HL-60 (cell line): ENCODE results near the gene NTF3.

Experiments
- DNase-seq, 2 experiments: peaks; one replicate each; pipeline ENCODE4 v3.0.0-alpha.2; 2010 to 2020; ENCODE audit warnings: low read depth in 1 of 2, low spot score in 1 of 2
- H3K27ac ChIP-seq: fragments of 250-450 bp; sonication (Bioruptor Pico); replicated peaks from 2 replicates; pipeline ENCODE4 v1.5.1; 2020; ENCODE audit warnings: mild to moderate bottlenecking, moderate library complexity
- H3K27me3 ChIP-seq: fragments of 250-450 bp; sonication (Bioruptor Pico); 2 replicates; pipeline ENCODE4 v1.5.1; 2021; ENCODE audit warnings: mild to moderate bottlenecking, moderate library complexity; ENCODE audit not compliant: insufficient read depth, poor library complexity, severe bottlenecking
- H3K4me3 ChIP-seq: replicated peaks from 2 replicates; pipeline ENCODE4 v1.5.1; 2011; ENCODE audit warnings: mild to moderate bottlenecking, control low read depth, low read length; ENCODE audit not compliant: insufficient read depth
- CTCF ChIP-seq: IDR thresholded peaks from one replicate; pipeline ENCODE4 v1.5.1; 2011; ENCODE audit warnings: low read length, control low read depth, inconsistent platforms; ENCODE audit not compliant: insufficient read depth
- GABPA ChIP-seq: IDR thresholded peaks from 2 replicates; pipeline ENCODE4 v1.6.1; 2012; ENCODE audit warnings: low read depth
- POLR2AphosphoS5 ChIP-seq: IDR thresholded peaks from 2 replicates; pipeline ENCODE4 v1.6.1; 2012; ENCODE audit warnings: low read depth
- SPI1 ChIP-seq: IDR thresholded peaks from 2 replicates; pipeline ENCODE4 v1.6.1; 2012; ENCODE audit warnings: low read depth, mild to moderate bottlenecking, borderline replicate concordance
- TF ChIP-seq, protein P1 (sequence below): IDR thresholded peaks from 2 replicates; pipeline ENCODE4 v1.6.1; 2012; ENCODE audit warnings: low read depth; ENCODE audit not compliant: insufficient replicate concordance

NTF3 gene

GRCh38 chr12:5523396-5524115 lies 91.6 kb downstream of the NTF3 start:
- Histone ChIP-seq H3K27me3 (no peaks in the 10 kb centered on the region), H3K4me3 (no peak overlapping the region), H3K27ac (no peak overlapping the region)
- no peak for TF ChIP-seq GABPA
- no peak for TF ChIP-seq POLR2AphosphoS5
- no peak for TF ChIP-seq CTCF
- TF ChIP-seq, protein P1, sequence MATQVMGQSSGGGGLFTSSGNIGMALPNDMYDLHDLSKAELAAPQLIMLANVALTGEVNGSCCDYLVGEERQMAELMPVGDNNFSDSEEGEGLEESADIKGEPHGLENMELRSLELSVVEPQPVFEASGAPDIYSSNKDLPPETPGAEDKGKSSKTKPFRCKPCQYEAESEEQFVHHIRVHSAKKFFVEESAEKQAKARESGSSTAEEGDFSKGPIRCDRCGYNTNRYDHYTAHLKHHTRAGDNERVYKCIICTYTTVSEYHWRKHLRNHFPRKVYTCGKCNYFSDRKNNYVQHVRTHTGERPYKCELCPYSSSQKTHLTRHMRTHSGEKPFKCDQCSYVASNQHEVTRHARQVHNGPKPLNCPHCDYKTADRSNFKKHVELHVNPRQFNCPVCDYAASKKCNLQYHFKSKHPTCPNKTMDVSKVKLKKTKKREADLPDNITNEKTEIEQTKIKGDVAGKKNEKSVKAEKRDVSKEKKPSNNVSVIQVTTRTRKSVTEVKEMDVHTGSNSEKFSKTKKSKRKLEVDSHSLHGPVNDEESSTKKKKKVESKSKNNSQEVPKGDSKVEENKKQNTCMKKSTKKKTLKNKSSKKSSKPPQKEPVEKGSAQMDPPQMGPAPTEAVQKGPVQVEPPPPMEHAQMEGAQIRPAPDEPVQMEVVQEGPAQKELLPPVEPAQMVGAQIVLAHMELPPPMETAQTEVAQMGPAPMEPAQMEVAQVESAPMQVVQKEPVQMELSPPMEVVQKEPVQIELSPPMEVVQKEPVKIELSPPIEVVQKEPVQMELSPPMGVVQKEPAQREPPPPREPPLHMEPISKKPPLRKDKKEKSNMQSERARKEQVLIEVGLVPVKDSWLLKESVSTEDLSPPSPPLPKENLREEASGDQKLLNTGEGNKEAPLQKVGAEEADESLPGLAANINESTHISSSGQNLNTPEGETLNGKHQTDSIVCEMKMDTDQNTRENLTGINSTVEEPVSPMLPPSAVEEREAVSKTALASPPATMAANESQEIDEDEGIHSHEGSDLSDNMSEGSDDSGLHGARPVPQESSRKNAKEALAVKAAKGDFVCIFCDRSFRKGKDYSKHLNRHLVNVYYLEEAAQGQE = no peak
- TF ChIP-seq SPI1 = no peak
- DNase-seq = no peak

- Histone ChIP-seq H3K27ac (no peak overlapping the region), H3K27me3 (no peaks in the 10 kb centered on the region), H3K4me3 (no peak overlapping the region)
- TF ChIP-seq POLR2AphosphoS5 (no peak), CTCF (no peak), SPI1 (no peak), GABPA (no peak)
- TF ChIP-seq, protein P1 = no peak
- no peak for DNase-seq
These were observed 92.3 kb downstream of the NTF3 start for GRCh38 chr12:5524116-5524768.

DNA sequence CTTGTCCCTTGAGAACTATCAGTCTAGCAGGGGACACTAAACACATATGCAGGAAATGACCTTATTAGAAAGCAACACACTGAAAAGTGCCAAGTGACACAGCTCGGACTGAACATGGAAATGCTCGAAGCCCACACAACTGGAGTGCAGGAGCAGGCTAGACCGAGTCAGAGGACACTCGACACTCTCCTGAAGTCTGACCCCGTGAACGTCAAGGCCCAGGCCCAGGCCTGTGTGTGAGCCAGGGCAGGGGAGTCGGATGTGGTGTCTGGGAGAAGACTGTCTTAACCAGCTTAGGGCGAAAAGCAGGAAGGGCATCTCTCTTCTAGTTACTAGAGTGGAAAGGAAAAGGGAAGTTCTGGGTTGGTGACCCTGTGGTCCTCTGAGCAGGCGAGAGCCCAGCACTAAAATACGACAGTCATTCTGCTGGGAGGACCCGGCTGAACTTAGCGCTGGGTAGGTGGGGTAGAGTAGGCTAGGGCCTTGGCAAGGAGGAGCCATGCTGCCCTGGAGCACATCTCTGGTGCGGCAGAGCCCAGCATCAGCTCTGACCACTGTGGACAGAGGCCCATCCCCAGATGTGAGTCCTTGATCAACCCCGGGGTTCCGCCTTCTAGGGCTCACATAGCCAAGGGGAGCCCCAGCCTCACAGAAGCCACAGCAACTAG lies 93.0 kb downstream of the NTF3 start:
- TF ChIP-seq, protein P1 = no peak
- no peak for TF ChIP-seq CTCF
- no peak for TF ChIP-seq POLR2AphosphoS5
- no peak for TF ChIP-seq SPI1
- TF ChIP-seq GABPA = no peak

More for the DNA sequence above, 93.0 kb downstream of the NTF3 start:
- Histone ChIP-seq H3K27me3 (no peaks in the 10 kb centered on the region), H3K4me3 (no peak overlapping the region), H3K27ac (no peak overlapping the region)
- DNase-seq = no peak
